Lower leg skin (tissue), 3 donors: ENCODE results near the gene SH3TC2.

Source experiments
- CTCF ChIP-seq, 3 donors: fragments of 450-650 bp; IDR thresholded peaks; one replicate each; pipeline ENCODE4 v1.5.1; 2016; ENCODE audit warnings: antibody characterized with exemption in 3 of 3, mild to moderate bottlenecking in 3 of 3, moderate library complexity in 2 of 3
- POLR2A ChIP-seq, 2 donors: fragments of 450-650 bp; IDR thresholded peaks; one replicate each; pipeline ENCODE4 v1.6.1; 2016 to 2017; ENCODE audit warnings: antibody characterized with exemption in 2 of 2, mild to moderate bottlenecking in 1 of 2, moderate library complexity in 1 of 2

GRCh38 chr5:148972396-148972795 lies 90.5 kb downstream of the SH3TC2 start:
- TF ChIP-seq CTCF (IDR thresholded peaks at IDR 0.05) (no peak), POLR2A (IDR thresholded peaks at IDR 0.05) (no peak)
